CD4-positive, CD25-positive, alpha-beta regulatory T cell (primary cell): ENCODE data around the gene CHMP3. TPM values are rescaled to one million over a fixed set of nuclear protein-coding genes. Genes with fewer than 3 reads are reported as not detected.

Experiments used
- ATAC-seq, 2 donors: fragments of 150-1000 bp; cut with Tn5 transposase; one replicate each; pipeline ENCODE4 v1.10.0; 2021; ENCODE audit warnings: low read depth in 2 of 2, moderate number of reproducible peaks in 2 of 2, moderate library complexity in 1 of 2
- DNase-seq, 3 donors: peaks; one replicate each; pipeline versions ENCODE4 v3.0.0 to v3.0.0-alpha.2; 2012 to 2022; ENCODE audit warnings: mixed read lengths in 1 of 3
- H3K27ac ChIP-seq: one replicate; pipeline ENCODE4 v1.7.0; 2013; ENCODE audit warnings: mild to moderate bottlenecking, low read length; ENCODE audit not compliant: insufficient read depth, poor library complexity, severe bottlenecking
- H3K27me3 ChIP-seq: one replicate; pipeline ENCODE4 v1.7.0; 2013; ENCODE audit warnings: low read length; ENCODE audit not compliant: control insufficient read depth, insufficient read depth
- H3K36me3 ChIP-seq: one replicate; pipeline ENCODE4 v1.7.0; 2013; ENCODE audit warnings: mild to moderate bottlenecking, low read length, moderate library complexity; ENCODE audit not compliant: control insufficient read depth, insufficient read depth
- H3K4me1 ChIP-seq: 2 replicates; pipeline ENCODE4 v1.7.0; 2013; ENCODE audit warnings: mild to moderate bottlenecking, low read length; ENCODE audit not compliant: insufficient read depth, control insufficient read depth, poor library complexity, severe bottlenecking
- H3K4me3 ChIP-seq: one replicate; pipeline ENCODE4 v1.7.0; 2013; ENCODE audit warnings: low read depth, mild to moderate bottlenecking, low read length, moderate library complexity
- H3K9me3 ChIP-seq, 2 experiments: 1 replicate in 1 of 2; 2 replicates in 1 of 2; pipeline ENCODE4 v1.7.0; 2013; ENCODE audit warnings: low read length in 2 of 2, mild to moderate bottlenecking in 1 of 2, moderate library complexity in 1 of 2; ENCODE audit not compliant: control insufficient read depth in 2 of 2
- H3K27ac Mint-ChIP-seq, 3 donors: one replicate each; pipeline ENCODE4 v1.8.0; 2020 to 2022; ENCODE audit warnings: mild to moderate bottlenecking in 3 of 3, mixed read lengths in 3 of 3, moderate library complexity in 2 of 3
- H3K27me3 Mint-ChIP-seq: one replicate; pipeline ENCODE4 v1.8.0; 2022; ENCODE audit warnings: mild to moderate bottlenecking, mixed read lengths
- H3K36me3 Mint-ChIP-seq: one replicate; pipeline ENCODE4 v1.8.0; 2020; ENCODE audit warnings: mixed read lengths
- H3K4me1 Mint-ChIP-seq, 4 donors: one replicate each; pipeline ENCODE4 v1.8.0; 2020 to 2022; ENCODE audit warnings: mixed read lengths in 4 of 4, mild to moderate bottlenecking in 1 of 4
- H3K4me3 Mint-ChIP-seq, 4 donors: one replicate each; pipeline ENCODE4 v1.8.0; 2020 to 2022; ENCODE audit warnings: mild to moderate bottlenecking in 4 of 4, mixed read lengths in 4 of 4, moderate library complexity in 3 of 4
- H3K9me3 Mint-ChIP-seq, 7 donors: one replicate each; pipeline ENCODE4 v1.8.0; 2020 to 2022; ENCODE audit warnings: mixed read lengths in 7 of 7, mild to moderate bottlenecking in 3 of 7, moderate library complexity in 2 of 7
- polyA plus RNA-seq, 4 donors: library from polyadenylated mRNA; unstranded; fragments of 300-500 nt; fragmentation: Illumina TruSeq; gene quantifications; one replicate each; pipeline ENCODE4 v1.2.3, GENCODE V29; 2021
- total RNA-seq: library from RNA; stranded (reverse); gene quantifications from one replicate; pipeline ENCODE4 v1.2.3, GENCODE V29; 2022

Gene CHMP3
- total and polyA plus RNA-seq, 5 donors from 2014 or later, result 67.5 to 85.2 (median 79.8) TPM

GRCh38 chr2:86542814-86543213, 20.4 kb downstream of the CHMP3 start:
- no peaks in the 10 kb centered on the region for H3K4me1 ChIP-seq
- Mint-ChIP-seq H3K27ac (no peak overlapping the region), H3K4me1 (peaks cover 8 to 25% (median 11%) of the 10 kb centered on the region in 4 donors), H3K36me3 (peaks cover 46% of the 10 kb centered on the region), H3K9me3 (peaks cover 0 to 14% (median 8%) of the 10 kb centered on the region in 7 donors), H3K27me3 (no peaks in the 10 kb centered on the region), H3K4me3 (no peak overlapping the region)
- ATAC-seq (no peak), DNase-seq (no peak)
- peaks cover 6% of the 10 kb centered on the region for H3K36me3 ChIP-seq
- H3K27ac ChIP-seq, result no peak overlapping the region
- no peak overlapping the region for H3K4me3 ChIP-seq
- H3K27me3 ChIP-seq, result no peaks in the 10 kb centered on the region
- peaks cover 0 to 8% of the 10 kb centered on the region in 2 experiments for H3K9me3 ChIP-seq

GRCh38 chr2:86541334-86541733, 21.9 kb downstream of the CHMP3 start:
- Mint-ChIP-seq H3K36me3 (peaks cover 43% of the 10 kb centered on the region), H3K9me3 (peaks cover 0 to 9% (median 1%) of the 10 kb centered on the region in 7 donors), H3K4me1 (peaks cover 3 to 27% (median 7%) of the 10 kb centered on the region in 4 donors), H3K27ac (peak overlapping the region in 1 of 3 donors; percentile 44), H3K27me3 (no peaks in the 10 kb centered on the region), H3K4me3 (no peak overlapping the region)
- ATAC-seq (no peak), DNase-seq (no peak)
- Histone ChIP-seq H3K4me1 (no peaks in the 10 kb centered on the region), H3K36me3 (peaks cover 2% of the 10 kb centered on the region), H3K9me3 (no peaks in the 10 kb centered on the region), H3K27ac (no peak overlapping the region), H3K4me3 (no peak overlapping the region), H3K27me3 (no peaks in the 10 kb centered on the region)

GRCh38 chr2:86533589-86533988, 29.7 kb downstream of the CHMP3 start:
- H3K27me3 Mint-ChIP-seq, result no peaks in the 10 kb centered on the region
- DNase-seq, result no peak
- H3K4me3 ChIP-seq, result no peak overlapping the region
- peaks cover 0 to 12% (median 5%) of the 10 kb centered on the region in 7 donors for H3K9me3 Mint-ChIP-seq
- H3K9me3 ChIP-seq, result peaks cover 4 to 9% of the 10 kb centered on the region in 2 experiments
- peak overlapping the region in 1 of 3 donors; percentile 29 for H3K27ac Mint-ChIP-seq
- H3K27ac ChIP-seq, result no peak overlapping the region
- H3K36me3 Mint-ChIP-seq, result peaks cover 21% of the 10 kb centered on the region
- no peak for ATAC-seq
- no peak overlapping the region for H3K4me3 Mint-ChIP-seq
- peaks cover 35 to 43% (median 36%) of the 10 kb centered on the region in 4 donors for H3K4me1 Mint-ChIP-seq
- peaks cover 7% of the 10 kb centered on the region for H3K4me1 ChIP-seq
- H3K27me3 ChIP-seq, result no peaks in the 10 kb centered on the region
- peaks cover 6% of the 10 kb centered on the region for H3K36me3 ChIP-seq

DNA sequence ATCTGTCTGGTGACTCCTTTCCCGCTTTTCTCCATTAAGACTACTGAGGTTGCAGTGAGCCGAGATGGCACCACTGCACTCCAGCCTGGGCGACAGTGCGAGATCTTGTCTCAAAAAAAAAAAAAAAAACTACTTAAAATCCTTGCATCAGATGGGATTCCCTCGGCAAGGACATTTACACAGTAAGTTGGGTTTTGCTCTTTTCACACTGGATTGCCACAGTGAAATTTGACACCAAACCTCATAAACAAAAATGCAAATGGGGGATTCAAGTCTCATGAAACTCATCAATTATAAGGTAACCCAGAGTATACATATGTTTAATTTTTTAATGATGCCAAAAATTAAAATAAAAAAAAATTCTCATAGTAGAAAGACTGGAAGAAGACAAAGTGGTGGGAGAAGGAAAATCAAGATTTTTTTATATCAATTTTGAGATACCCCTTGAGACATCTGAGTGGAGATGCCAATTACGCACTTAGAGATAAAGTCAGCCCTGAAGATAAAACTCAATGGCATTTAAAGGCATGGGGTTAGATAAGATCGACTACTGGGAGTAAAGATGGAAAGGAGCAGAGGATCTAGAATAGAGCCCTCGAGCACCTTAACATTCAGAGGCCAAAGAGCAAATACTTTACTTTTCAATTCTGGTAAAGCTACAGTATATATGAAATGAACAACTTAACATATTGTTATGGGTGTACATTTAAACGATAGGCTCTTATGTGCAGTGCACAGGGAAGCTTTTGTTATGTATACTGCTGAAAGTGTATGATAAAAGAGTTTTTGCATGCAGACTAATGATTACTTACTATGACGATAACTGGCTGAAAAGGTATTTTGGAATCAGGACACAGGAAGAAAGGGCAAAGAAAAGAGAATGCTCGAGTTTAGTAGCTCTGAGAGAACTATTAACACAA, 37.6 kb downstream of the CHMP3 start:
- DNase-seq (no peak), ATAC-seq (no peak)
- H3K27me3 ChIP-seq, result no peaks in the 10 kb centered on the region
- no peaks in the 10 kb centered on the region for H3K4me1 ChIP-seq
- H3K9me3 ChIP-seq, result peaks cover 5% of the 10 kb centered on the region in 2 experiments
- Mint-ChIP-seq H3K4me1 (peaks cover 2 to 30% (median 8%) of the 10 kb centered on the region in 4 donors), H3K27me3 (no peaks in the 10 kb centered on the region), H3K27ac (peak overlapping the region in 1 of 3 donors; percentile 61), H3K36me3 (peaks cover 22% of the 10 kb centered on the region), H3K4me3 (no peak overlapping the region), H3K9me3 (peaks cover 0 to 1% (median 0%) of the 10 kb centered on the region in 7 donors)
- H3K4me3 ChIP-seq, result no peak overlapping the region
- H3K27ac ChIP-seq, result no peak overlapping the region
- H3K36me3 ChIP-seq, result peaks cover 40% of the 10 kb centered on the region

DNA sequence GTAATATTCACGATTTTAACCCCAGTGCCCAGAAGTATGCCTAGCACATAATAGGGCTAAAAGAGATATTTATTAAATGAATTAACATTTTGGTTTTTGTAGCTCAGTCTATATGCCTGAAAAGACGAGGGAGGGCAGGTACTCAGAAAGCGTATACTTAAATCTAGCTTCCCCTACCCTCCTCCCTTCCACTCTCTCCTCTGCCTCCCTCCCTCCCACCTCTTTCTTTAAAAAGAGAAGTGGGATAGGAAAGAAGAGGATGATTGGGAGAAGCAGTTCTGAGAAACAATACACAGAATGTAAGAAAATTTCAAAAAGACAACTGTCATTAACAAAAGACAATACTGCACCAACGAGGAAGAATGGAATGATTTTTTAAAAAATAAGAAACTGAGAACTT, 39.8 kb downstream of the CHMP3 start:
- H3K27me3 Mint-ChIP-seq, result no peaks in the 10 kb centered on the region
- no peak overlapping the region for H3K4me3 Mint-ChIP-seq
- H3K27ac Mint-ChIP-seq, result peak overlapping the region in 1 of 3 donors; percentile 64
- no peak for ATAC-seq
- peaks cover 0 to 11% (median 2%) of the 10 kb centered on the region in 7 donors for H3K9me3 Mint-ChIP-seq
- DNase-seq, result no peak
- Histone ChIP-seq H3K4me1 (no peaks in the 10 kb centered on the region), H3K36me3 (peaks cover 39% of the 10 kb centered on the region), H3K27me3 (no peaks in the 10 kb centered on the region), H3K27ac (no peak overlapping the region), H3K4me3 (no peak overlapping the region), H3K9me3 (peaks cover 11 to 14% of the 10 kb centered on the region in 2 experiments)
- H3K4me1 Mint-ChIP-seq, result peaks cover 0 to 20% (median 3%) of the 10 kb centered on the region in 4 donors
- peaks cover 17% of the 10 kb centered on the region for H3K36me3 Mint-ChIP-seq

DNA sequence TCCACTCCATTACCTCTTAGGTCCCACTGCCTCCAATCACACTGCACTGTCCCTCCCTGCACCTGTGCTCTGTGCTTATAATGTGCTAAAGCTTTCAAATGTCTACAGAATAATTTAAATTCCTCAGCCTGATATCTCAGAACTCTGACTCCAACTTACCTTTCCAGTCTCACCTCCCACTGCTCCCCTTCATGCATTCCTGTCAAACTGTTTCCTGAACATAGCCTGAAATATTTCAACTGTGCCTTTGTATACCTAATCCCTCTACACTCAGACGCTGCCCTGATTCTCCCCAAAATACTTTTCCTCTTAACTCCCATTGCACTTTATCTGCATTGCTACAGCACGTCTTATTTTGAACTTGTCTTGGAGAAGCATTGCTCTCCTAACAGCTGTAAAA, 40.5 kb downstream of the CHMP3 start:
- no peak overlapping the region for H3K27ac ChIP-seq
- DNase-seq, result no peak
- Mint-ChIP-seq H3K4me3 (no peak overlapping the region), H3K27me3 (no peaks in the 10 kb centered on the region), H3K9me3 (peaks cover 0 to 11% (median 2%) of the 10 kb centered on the region in 7 donors), H3K27ac (no peak overlapping the region), H3K36me3 (peaks cover 11% of the 10 kb centered on the region), H3K4me1 (peaks cover 0 to 25% (median 5%) of the 10 kb centered on the region in 4 donors)
- H3K9me3 ChIP-seq, result peaks cover 11 to 14% of the 10 kb centered on the region in 2 experiments
- ATAC-seq, result no peak
- no peak overlapping the region for H3K4me3 ChIP-seq
- H3K4me1 ChIP-seq, result no peaks in the 10 kb centered on the region
- H3K27me3 ChIP-seq, result no peaks in the 10 kb centered on the region
- peaks cover 31% of the 10 kb centered on the region for H3K36me3 ChIP-seq

- Histone ChIP-seq H3K9me3 (peaks cover 11 to 14% of the 10 kb centered on the region in 2 experiments), H3K4me1 (no peaks in the 10 kb centered on the region), H3K36me3 (peaks cover 25% of the 10 kb centered on the region), H3K27ac (no peak overlapping the region), H3K27me3 (no peaks in the 10 kb centered on the region), H3K4me3 (no peak overlapping the region)
- DNase-seq (no peak), ATAC-seq (no peak)
- Mint-ChIP-seq H3K4me3 (no peak overlapping the region), H3K9me3 (peaks cover 0 to 11% (median 2%) of the 10 kb centered on the region in 7 donors), H3K27ac (no peak overlapping the region), H3K27me3 (no peaks in the 10 kb centered on the region), H3K36me3 (peaks cover 11% of the 10 kb centered on the region), H3K4me1 (peaks cover 0 to 25% (median 5%) of the 10 kb centered on the region in 4 donors)
Observed at GRCh38 chr2:86521922-86522321, 41.3 kb downstream of the CHMP3 start.
